SK-N-MC (cell line): ENCODE data around the gene FAAP24.
"Not testable (repeated sequence)": the region's sequence is repeated elsewhere in the genome, so short reads cannot be mapped to it uniquely, and the experiment has no call there.

Experiments used
- DNase-seq: peaks from one replicate; pipeline ENCODE4 v3.0.0-alpha.2; 2011; ENCODE audit warnings: low read depth, low spot score
- H3K27ac ChIP-seq: fragments of 200-600 bp; sonication (generic); 2 replicates; pipeline ENCODE4 v1.5.1; 2016; ENCODE audit warnings: mixed run types
- H3K36me3 ChIP-seq: fragments of 200-600 bp; sonication (generic); 2 replicates; pipeline ENCODE4 v1.6.1; 2017; ENCODE audit warnings: antibody characterized with exemption, low read length, mixed read lengths; ENCODE audit not compliant: insufficient read depth
- H3K4me3 ChIP-seq: fragments of 200-600 bp; sonication (generic); 2 replicates; pipeline ENCODE4 v1.5.1; 2016
- H3K9ac ChIP-seq: fragments of 200-600 bp; sonication (generic); 2 replicates; pipeline ENCODE4 v1.8.0; 2017; ENCODE audit warnings: mixed run types, mixed read lengths; ENCODE audit not compliant: insufficient read length
- H3K9me3 ChIP-seq: fragments of 200-600 bp; sonication (generic); 2 replicates; pipeline ENCODE4 v1.6.1; 2017; ENCODE audit warnings: low read depth, mild to moderate bottlenecking, antibody characterized with exemption, low read length, moderate library complexity, mixed read lengths
- EZH2 ChIP-seq: fragments of 200-600 bp; sonication (generic); IDR thresholded peaks from one replicate; pipeline ENCODE4 v1.6.1; 2017; ENCODE audit warnings: antibody characterized with exemption
- FOXP2 ChIP-seq: optimal IDR thresholded peaks from 2 replicates; pipeline ENCODE3; 2011; ENCODE audit warnings: mild to moderate bottlenecking, moderate library complexity; ENCODE audit not compliant: insufficient read depth; ENCODE audit errors: extremely low read length, control extremely low read depth
- POLR2AphosphoS5 ChIP-seq: IDR thresholded peaks from 2 replicates; pipeline ENCODE4 v1.6.1; 2012; ENCODE audit warnings: mild to moderate bottlenecking, low read depth, low read length, borderline replicate concordance

FAAP24 gene

DNA sequence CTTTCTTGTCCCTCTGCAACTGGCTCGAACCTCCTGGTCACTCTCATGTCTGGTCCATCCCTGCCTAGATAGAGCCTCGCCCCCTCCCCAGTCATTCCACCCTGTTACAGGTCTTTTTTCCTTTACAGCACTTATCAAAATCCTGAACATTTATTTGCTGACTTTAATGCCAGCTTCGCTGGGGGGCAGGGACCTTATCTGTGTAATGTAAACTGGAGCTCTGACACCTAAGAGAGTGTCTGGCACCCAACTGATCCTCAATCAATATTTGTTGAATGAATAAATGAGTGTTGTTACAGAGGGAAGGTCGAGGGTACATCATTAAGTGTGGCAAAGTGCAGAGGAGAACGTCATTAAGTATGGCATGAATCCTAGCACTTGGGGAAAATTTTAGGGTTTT, 16.7 kb downstream of the FAAP24 start:
- DNase-seq: no peak
- no peak overlapping the region for H3K9ac ChIP-seq
- TF ChIP-seq EZH2 (no peak), POLR2AphosphoS5 (no peak), FOXP2 (no peak)
- no peak overlapping the region for H3K27ac ChIP-seq
- peaks cover 5% of the 10 kb centered on the region; the same call in 1 of the 2 replicates for H3K36me3 ChIP-seq
- H3K9me3 ChIP-seq: no peaks in the 10 kb centered on the region
- no peak overlapping the region for H3K4me3 ChIP-seq

DNA sequence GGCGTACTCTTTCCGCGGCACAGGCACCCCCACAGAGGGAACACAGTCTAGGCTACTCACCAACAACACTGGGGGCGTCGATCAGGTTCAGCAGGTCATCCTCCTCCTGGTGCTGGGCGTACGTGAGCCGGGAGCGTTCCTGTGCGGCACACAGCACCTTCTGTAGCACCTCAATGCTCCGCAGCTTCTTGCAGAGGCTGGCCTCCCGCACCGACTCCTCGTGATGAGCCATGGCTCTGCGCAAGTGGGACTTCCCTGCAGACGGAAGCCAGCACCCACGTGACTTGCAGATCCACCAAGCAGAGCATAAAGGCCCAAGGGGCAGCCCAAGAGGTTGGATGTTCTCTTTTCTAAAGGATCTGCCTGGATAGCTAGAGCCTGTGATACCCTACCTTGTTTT, 23.9 kb downstream of the FAAP24 start:
- not testable (repeated sequence) for DNase-seq, H3K9me3 ChIP-seq, H3K36me3 ChIP-seq, H3K27ac ChIP-seq, H3K9ac ChIP-seq, H3K4me3 ChIP-seq

DNA sequence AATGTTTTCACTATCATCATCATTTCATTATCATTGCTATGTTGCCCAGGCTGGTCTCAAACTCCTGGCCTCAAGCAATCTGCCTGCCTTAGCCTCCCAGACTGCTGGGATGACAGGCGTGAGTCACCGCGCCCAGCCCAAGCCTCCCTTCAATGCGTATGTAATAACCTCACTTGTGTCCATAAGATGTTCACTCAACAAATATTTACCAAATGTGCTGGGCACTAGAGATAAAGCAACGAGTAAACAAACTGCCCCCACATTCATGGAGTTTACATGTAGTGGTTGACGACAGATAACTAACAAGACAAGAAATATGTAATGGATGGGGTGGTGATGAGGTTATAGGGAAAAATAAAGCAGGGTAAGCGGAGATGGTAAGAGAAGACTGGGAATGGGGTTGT, 25.0 kb downstream of the FAAP24 start:
- DNase-seq, H3K9ac ChIP-seq, H3K4me3 ChIP-seq, H3K27ac ChIP-seq, H3K36me3 ChIP-seq, H3K9me3 ChIP-seq: not testable (repeated sequence)

DNA sequence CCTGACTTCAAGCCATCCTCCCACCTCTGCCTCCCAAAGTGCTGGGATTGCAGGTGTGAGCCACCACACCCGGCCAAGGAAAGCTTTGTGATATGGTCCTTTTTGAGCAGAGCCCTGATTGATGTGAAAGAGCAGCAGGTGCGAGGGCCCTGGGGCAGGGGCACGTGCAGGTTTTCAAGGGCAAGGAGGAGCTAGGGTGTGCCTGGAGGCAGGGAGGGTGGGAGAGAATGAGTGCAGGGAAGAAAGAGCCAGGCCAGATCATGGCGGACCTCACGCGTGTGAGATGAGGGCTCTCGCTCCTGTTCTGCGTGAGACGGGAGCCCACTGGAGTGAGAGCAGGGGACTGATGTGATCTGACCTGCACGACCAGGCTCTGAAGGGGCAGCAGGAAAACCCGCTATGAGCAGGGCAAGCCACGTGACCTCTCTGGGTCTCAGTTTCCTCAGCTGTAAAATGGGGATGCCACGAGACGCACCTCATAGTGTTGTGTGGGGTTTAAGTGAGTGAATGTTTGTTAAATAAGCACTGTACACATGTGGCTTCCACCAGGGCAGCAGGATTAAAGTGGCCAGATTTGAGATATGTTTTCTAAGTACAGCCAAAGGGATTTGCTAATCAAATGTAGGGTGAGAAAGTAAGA, 25.8 kb downstream of the FAAP24 start:
- DNase-seq: no peak
- Histone ChIP-seq H3K9ac (no peak overlapping the region), H3K4me3 (no peak overlapping the region), H3K36me3 (peaks cover 5% of the 10 kb centered on the region; the same call in 1 of the 2 replicates), H3K27ac (no peak overlapping the region), H3K9me3 (no peaks in the 10 kb centered on the region)
- no peak for TF ChIP-seq POLR2AphosphoS5
- TF ChIP-seq EZH2: no peak
- no peak for TF ChIP-seq FOXP2

DNA sequence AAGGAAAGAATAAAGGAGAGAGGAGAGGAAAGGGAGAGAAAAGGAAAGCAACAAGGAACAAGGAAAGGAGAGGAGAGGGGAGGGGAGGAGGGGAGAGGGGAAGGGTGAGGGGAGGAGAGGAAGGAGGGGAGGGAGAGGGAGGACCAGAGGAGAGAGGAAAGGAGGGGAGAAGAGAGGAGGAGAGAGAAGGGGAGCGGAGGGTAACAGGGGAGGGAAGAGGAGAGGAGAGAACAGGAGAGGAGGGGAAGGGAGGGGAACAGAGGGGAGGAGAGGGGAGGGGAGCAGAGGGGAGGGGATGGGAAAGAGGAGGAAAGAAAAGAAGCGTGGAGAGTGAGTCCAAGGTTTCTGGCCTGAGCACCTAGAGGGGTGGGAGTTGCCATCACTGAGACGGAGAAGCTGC, 26.7 kb downstream of the FAAP24 start:
- no peaks in the 10 kb centered on the region for H3K9me3 ChIP-seq
- H3K4me3 ChIP-seq: no peak overlapping the region
- H3K9ac ChIP-seq: no peak overlapping the region
- no peak overlapping the region for H3K27ac ChIP-seq
- peaks cover 5% of the 10 kb centered on the region; the same call in 1 of the 2 replicates for H3K36me3 ChIP-seq
- TF ChIP-seq FOXP2: no peak
- TF ChIP-seq EZH2: no peak
- TF ChIP-seq POLR2AphosphoS5: no peak
- DNase-seq: no peak

DNA sequence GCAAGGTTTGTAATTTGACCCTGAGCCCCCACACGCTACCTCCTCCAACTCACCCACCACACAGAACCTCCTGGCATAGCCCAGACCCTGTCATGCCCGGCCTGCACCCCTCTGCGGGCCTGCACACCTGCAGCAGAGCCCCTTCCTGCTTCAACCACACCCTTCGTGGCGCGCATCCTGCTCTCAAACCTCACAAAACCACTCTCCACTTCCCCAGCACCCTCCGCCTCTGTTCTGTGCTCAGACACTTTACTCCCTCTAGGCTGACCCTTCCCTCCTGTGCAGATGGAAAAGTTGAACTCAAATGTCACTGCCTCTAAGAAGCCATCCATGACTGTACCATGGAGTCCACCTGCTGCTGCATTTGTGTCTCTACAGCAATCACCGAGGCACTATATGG, 28.5 kb downstream of the FAAP24 start:
- H3K9ac ChIP-seq: no peak overlapping the region
- no peak overlapping the region for H3K4me3 ChIP-seq
- peaks cover 5% of the 10 kb centered on the region; the same call in 1 of the 2 replicates for H3K36me3 ChIP-seq
- no peaks in the 10 kb centered on the region for H3K9me3 ChIP-seq
- H3K27ac ChIP-seq: no peak overlapping the region
- no peak for DNase-seq
- TF ChIP-seq EZH2: no peak
- TF ChIP-seq FOXP2: no peak
- TF ChIP-seq POLR2AphosphoS5: no peak

DNA sequence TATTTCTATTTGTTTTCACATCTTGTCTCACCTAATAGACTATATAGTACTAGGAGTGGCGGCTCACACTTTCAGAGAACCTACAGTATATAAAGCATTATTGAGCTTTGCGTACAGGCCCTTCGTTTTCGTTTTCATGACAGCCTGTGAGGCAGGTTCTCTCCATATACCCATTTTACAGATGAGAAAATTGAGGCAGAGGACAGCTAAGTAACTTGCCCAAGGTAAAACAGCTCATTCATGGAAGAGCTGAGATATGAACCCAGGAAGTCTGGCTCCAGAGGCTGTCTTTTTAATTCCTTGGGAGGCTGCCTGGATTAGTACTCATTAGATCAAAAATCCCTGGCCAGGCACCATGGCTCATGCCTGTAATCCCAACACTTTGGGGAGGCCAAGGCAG, 28.9 kb downstream of the FAAP24 start:
- Histone ChIP-seq H3K27ac (no peak overlapping the region), H3K9me3 (no peaks in the 10 kb centered on the region), H3K4me3 (no peak overlapping the region), H3K36me3 (peaks cover 5% of the 10 kb centered on the region; the same call in 1 of the 2 replicates), H3K9ac (no peak overlapping the region)
- DNase-seq: no peak
- TF ChIP-seq FOXP2 (no peak), POLR2AphosphoS5 (no peak), EZH2 (no peak)

DNA sequence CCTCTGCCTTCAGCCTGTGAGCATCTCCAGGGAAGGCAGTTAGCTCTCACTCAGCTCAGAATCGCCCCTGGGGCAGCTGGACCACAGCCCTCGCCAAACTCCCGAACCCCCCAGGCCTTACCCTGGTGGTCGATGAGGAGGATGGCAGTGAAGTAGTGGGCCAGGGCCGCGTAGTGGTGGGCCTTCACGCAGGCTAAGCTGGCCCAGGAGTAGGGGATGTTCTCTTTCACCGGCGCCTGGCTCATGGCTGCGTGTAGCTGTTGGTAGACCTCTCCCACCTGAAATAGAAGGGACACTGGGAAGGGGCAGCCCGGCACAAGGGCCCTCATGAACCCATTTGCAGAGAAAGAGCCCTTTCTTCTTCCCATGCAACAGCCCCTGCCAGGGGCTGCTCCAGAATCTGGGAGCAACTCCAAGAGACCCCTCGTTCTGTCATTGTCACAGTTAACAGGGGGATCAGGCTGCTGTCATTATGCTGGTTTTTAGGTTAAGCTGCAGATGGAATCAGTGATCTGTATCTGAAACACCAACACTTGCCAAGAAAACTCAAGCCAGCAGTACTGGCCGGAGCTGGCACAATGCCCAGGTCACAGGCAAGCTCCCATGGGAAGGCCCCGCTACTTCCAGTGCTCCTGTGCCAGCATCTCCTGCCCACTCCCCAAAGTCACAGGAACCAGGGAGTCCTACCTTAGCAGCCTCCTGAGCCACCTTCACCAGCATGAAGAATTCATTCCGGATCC, 30.3 kb downstream of the FAAP24 start:
- H3K36me3 ChIP-seq, H3K27ac ChIP-seq, DNase-seq, H3K9me3 ChIP-seq, H3K4me3 ChIP-seq, H3K9ac ChIP-seq: not testable (repeated sequence)

DNA sequence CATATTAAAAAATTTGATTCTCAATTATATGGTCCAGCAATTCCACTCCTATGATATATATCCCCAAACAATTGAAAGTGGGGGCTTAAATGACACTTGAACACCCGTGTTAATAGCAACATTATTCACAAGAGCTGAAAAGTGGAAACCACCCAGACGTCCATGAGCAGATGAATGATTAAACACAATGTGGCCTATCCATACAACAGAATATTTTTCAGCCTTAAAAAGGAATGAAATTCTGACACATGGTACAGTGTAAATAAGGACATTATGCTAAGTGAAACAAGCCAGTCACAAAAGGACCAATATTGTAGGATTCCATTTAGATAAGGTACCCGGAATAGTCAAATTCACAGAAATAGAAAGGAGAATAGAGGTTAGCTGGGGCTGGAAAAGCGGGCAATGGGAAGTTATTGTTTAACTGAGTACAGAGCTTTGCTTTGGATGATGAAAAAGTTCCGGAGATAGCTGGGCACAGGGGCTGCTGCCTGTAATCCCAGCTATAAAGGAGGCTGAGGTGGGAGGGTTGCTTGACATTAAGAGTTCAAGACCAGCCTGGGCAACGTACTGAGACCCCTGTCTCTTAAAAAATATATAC, 31.5 kb downstream of the FAAP24 start:
- DNase-seq, H3K4me3 ChIP-seq, H3K9me3 ChIP-seq, H3K9ac ChIP-seq, H3K36me3 ChIP-seq, H3K27ac ChIP-seq: not testable (repeated sequence)
